GM18951 (cell line): ENCODE data around the gene PPCDC.

ENCODE experiments used
- POLR2A ChIP-seq: IDR thresholded peaks from 4 replicates; pipeline ENCODE4 v1.6.1; 2011; ENCODE audit warnings: mild to moderate bottlenecking; ENCODE audit not compliant: insufficient read length, insufficient read depth; ENCODE audit errors: extremely low read depth
- in situ Hi-C: fragments of 300-500 bp; cut with MboI; formaldehyde crosslinking; loops from one replicate; pipeline ENCODE4 v1.12.0; 2022; ENCODE audit warnings: low sequenced_read_pairs, mixed read lengths, inconsistent platforms; ENCODE audit not compliant: unreplicated experiment

The PPCDC gene

GRCh38 chr15:74995779-74996765 is 27.3 kb upstream of the PPCDC start:
- in situ Hi-C loops = no loop called here
- TF ChIP-seq POLR2A = no peak

GRCh38 chr15:74997141-74997540 is 26.2 kb upstream of the PPCDC start:
- no peak for TF ChIP-seq POLR2A
- in situ Hi-C loops = no loop called here

GRCh38 chr15:74997543-74997942 is 25.8 kb upstream of the PPCDC start:
- in situ Hi-C loops = no loop called here
- TF ChIP-seq POLR2A = no peak

- in situ Hi-C loops = no loop called here
- TF ChIP-seq POLR2A = no peak
Measured at GRCh38 chr15:75001310-75001709, 22.1 kb upstream of the PPCDC start.

GRCh38 chr15:75002398-75002797 is 21.0 kb upstream of the PPCDC start:
- in situ Hi-C loops = no loop called here
- TF ChIP-seq POLR2A = no peak

- in situ Hi-C loops = no loop called here
- TF ChIP-seq POLR2A = no peak
Measured at GRCh38 chr15:75007216-75007615, 16.2 kb upstream of the PPCDC start.

- TF ChIP-seq POLR2A = no peak
- in situ Hi-C loops = no loop called here
Measured at GRCh38 chr15:75008221-75008625, 15.2 kb upstream of the PPCDC start.

GRCh38 chr15:75008629-75009326 is 14.6 kb upstream of the PPCDC start:
- in situ Hi-C loops = no loop called here

GRCh38 chr15:75016431-75016830 is 7.0 kb upstream of the PPCDC start:
- in situ Hi-C loops = no loop called here
- TF ChIP-seq POLR2A = no peak

More at GRCh38 chr15:75008629-75009326, 14.6 kb upstream of the PPCDC start:
- TF ChIP-seq POLR2A = no peak

- no peak for TF ChIP-seq POLR2A
- in situ Hi-C loops = no loop called here
Measured at GRCh38 chr15:75019916-75020315, 3.5 kb upstream of the PPCDC start.

GRCh38 chr15:75021341-75021740 is 2.0 kb upstream of the PPCDC start:
- TF ChIP-seq POLR2A = no peak
- in situ Hi-C loops = no loop called here

- in situ Hi-C loops = no loop called here
Measured at GRCh38 chr15:75022783-75023180, 608 bp upstream of the PPCDC start.

GRCh38 chr15:75023872-75024636 is 664 bp downstream of the PPCDC start:
- no peak for TF ChIP-seq POLR2A
- in situ Hi-C loops = no loop called here

More at GRCh38 chr15:75022783-75023180, 608 bp upstream of the PPCDC start:
- no peak for TF ChIP-seq POLR2A
